ENCODE results near the gene ZNHIT1. TPM values are rescaled to one million over a fixed set of nuclear protein-coding genes. Genes with fewer than 3 reads are reported as not detected.
A peak's percentile ranks its signal among the peaks of the same experiment; 100 is the strongest.

The ZNHIT1 gene
- total RNA-seq, 1 experiment from 2014 or later: 57.2 TPM

DNA sequence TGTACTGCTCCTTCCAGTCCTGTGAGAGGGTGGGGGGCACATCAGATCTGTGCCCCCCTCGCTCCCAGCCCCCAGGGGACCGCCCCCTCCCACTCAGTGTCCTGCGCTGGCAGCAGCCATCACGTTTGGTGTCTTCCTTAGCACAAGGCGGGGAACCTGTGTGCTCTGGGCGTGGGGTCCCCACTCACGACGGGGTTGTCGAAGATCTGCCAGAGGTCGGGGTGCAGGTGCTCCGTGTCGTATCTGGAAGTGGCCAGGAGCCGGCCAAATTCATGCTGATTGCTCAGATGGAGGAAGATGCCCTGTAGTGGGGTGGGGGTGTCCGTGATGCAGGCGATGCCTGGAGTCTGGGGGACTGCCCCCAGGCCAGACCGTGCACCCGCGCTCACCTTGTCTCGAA lies 7.8 kb upstream of the ZNHIT1 start:
- Mint-ChIP-seq H3K36me3 (ENCODE audit: insufficient read depth, unreplicated experiment) (peaks cover 30% of the 10 kb centered on the region), H3K9me3 (ENCODE audit: low read depth, unreplicated experiment) (no peaks in the 10 kb centered on the region), H3K27me3 (ENCODE audit: unreplicated experiment) (no peaks in the 10 kb centered on the region), H3K4me3 (ENCODE audit: low read depth, unreplicated experiment) (no peak overlapping the region), H3K4me1 (ENCODE audit: low read depth, unreplicated experiment) (no peaks in the 10 kb centered on the region), H3K27ac (ENCODE audit: unreplicated experiment) (no peak overlapping the region)
- BruUV-seq (replicated peaks): no TSS peak
- no peak for DNase-seq
- CTCF ChIA-PET: no interaction called here
- intact Hi-C loops (cut with micrococcal nuclease; ENCODE audit: unreplicated experiment): no loop called here
- TF ChIP-seq, protein P1, sequence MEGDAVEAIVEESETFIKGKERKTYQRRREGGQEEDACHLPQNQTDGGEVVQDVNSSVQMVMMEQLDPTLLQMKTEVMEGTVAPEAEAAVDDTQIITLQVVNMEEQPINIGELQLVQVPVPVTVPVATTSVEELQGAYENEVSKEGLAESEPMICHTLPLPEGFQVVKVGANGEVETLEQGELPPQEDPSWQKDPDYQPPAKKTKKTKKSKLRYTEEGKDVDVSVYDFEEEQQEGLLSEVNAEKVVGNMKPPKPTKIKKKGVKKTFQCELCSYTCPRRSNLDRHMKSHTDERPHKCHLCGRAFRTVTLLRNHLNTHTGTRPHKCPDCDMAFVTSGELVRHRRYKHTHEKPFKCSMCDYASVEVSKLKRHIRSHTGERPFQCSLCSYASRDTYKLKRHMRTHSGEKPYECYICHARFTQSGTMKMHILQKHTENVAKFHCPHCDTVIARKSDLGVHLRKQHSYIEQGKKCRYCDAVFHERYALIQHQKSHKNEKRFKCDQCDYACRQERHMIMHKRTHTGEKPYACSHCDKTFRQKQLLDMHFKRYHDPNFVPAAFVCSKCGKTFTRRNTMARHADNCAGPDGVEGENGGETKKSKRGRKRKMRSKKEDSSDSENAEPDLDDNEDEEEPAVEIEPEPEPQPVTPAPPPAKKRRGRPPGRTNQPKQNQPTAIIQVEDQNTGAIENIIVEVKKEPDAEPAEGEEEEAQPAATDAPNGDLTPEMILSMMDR (IDR thresholded peaks at IDR 0.05; ENCODE audit: unreplicated experiment): no peak

DNA sequence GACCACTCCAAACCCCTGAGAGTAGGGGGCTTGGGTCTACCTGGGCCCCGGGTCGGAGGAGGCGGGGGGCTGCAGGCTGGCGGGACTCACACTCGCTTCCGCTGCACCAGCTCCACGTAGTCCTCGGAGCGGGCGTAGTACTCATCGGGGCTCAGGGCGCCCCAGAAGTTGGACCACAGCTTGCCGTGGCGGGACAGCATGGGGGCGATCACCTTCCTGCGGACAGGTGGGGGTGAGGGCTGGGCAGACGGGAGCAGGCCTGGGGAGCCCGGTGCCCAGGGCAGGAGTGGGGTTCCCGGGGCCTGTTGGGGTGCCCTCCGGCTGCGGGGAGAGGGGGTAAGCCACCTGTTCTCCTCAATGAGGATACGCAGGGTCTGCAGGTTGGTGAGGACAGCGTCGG lies 6.5 kb upstream of the ZNHIT1 start:
- Mint-ChIP-seq H3K4me3 (ENCODE audit: low read depth, unreplicated experiment) (no peak overlapping the region), H3K27ac (ENCODE audit: unreplicated experiment) (no peak overlapping the region), H3K36me3 (ENCODE audit: insufficient read depth, unreplicated experiment) (peaks cover 33% of the 10 kb centered on the region), H3K27me3 (ENCODE audit: unreplicated experiment) (no peaks in the 10 kb centered on the region), H3K9me3 (ENCODE audit: low read depth, unreplicated experiment) (no peaks in the 10 kb centered on the region), H3K4me1 (ENCODE audit: low read depth, unreplicated experiment) (peaks cover 8% of the 10 kb centered on the region)
- TF ChIP-seq, protein P1 (IDR thresholded peaks at IDR 0.05; ENCODE audit: unreplicated experiment): no peak
- no peak for DNase-seq
- intact Hi-C loops (cut with micrococcal nuclease; ENCODE audit: unreplicated experiment): no loop called here
- BruUV-seq (replicated peaks): no TSS peak
- CTCF ChIA-PET: no interaction called here

DNA sequence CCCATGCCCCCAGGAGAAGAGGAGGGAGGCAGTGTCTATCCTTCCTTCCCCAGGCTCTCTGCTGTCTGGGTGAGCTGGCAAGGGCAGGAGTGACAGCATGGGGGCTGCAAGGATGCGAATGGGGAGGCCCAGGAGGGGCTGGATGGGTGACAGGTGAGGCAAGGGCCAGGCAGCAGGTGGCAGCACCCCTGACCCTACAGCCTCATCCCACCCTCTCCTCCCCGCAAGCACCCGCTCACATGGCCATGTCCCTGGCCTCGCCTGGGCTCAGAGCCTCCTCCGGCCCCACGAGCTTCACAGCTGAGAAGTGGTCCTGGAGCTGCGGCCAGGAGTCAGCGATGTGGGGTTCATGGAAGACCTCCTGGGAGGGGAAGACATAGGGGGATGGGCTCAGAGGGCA lies 6.0 kb upstream of the ZNHIT1 start:
- Mint-ChIP-seq H3K4me1 (ENCODE audit: low read depth, unreplicated experiment) (peaks cover 8% of the 10 kb centered on the region), H3K4me3 (ENCODE audit: low read depth, unreplicated experiment) (no peak overlapping the region), H3K36me3 (ENCODE audit: insufficient read depth, unreplicated experiment) (peaks cover 35% of the 10 kb centered on the region), H3K27ac (ENCODE audit: unreplicated experiment) (no peak overlapping the region), H3K27me3 (ENCODE audit: unreplicated experiment) (no peaks in the 10 kb centered on the region), H3K9me3 (ENCODE audit: low read depth, unreplicated experiment) (no peaks in the 10 kb centered on the region)
- BruUV-seq (replicated peaks): no TSS peak
- intact Hi-C loops (cut with micrococcal nuclease; ENCODE audit: unreplicated experiment): no loop called here
- no peak for DNase-seq
- TF ChIP-seq, protein P1 (IDR thresholded peaks at IDR 0.05; ENCODE audit: unreplicated experiment): no peak
- CTCF ChIA-PET: no interaction called here

DNA sequence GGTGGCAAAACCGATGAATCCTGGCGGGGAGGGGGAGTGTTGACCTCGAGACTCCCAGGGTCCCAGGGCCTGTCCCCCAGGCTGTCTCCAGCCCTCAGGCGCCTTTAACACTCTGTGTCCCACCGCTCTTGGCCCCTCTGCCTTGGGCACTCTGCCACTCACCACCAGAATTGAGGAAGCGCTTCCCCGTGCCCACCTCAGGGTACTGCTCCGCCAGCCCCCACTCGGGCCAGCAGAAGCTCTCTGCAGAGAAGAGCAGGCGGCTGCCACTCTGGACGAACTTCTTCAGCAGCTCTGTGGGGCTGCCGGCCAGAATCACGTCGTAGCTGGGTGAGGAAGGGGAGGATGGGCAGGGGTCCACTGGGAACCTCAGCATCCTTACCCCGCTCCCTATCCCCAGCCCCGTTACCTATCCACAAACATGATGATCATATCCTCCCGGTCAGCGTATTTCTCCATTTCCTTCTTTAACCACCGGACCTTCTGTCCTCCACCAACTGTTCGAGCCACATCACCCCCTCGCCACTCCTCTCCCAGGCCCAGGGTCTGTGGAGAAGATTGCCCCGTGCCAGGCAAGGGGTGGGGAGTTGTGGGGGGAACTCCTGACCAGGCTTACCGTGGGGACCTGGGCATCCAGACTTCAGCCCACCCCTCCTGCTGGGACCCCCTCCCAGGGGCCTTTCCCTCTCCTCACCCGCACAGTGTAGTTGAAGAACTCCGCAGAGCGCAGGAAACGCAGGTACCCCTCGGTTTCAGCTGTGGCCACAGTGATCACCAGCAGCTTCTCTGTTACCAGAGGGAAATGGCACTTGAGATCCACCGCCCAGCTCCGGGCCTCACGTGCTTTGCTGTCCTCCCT lies 1.7 kb upstream of the ZNHIT1 start:
- Mint-ChIP-seq H3K27ac (ENCODE audit: unreplicated experiment) (peak overlapping the region; percentile 54), H3K27me3 (ENCODE audit: unreplicated experiment) (no peaks in the 10 kb centered on the region), H3K36me3 (ENCODE audit: insufficient read depth, unreplicated experiment) (peaks cover 40% of the 10 kb centered on the region), H3K4me1 (ENCODE audit: low read depth, unreplicated experiment) (peaks cover 8% of the 10 kb centered on the region), H3K9me3 (ENCODE audit: low read depth, unreplicated experiment) (no peaks in the 10 kb centered on the region), H3K4me3 (ENCODE audit: low read depth, unreplicated experiment) (peak overlapping the region; percentile 80)
- TF ChIP-seq, protein P1 (IDR thresholded peaks at IDR 0.05; ENCODE audit: unreplicated experiment): no peak
- intact Hi-C loops (cut with micrococcal nuclease; ENCODE audit: unreplicated experiment): no loop called here
- DNase-seq: no peak
- BruUV-seq (replicated peaks): no TSS peak
- CTCF ChIA-PET: interaction anchor here (1.8 to 2.3 kb wide), 3 partner anchors 28 to 72 kb away, joined by 13 to 19 read pairs (median 14); partner anchors contain the start of gene FIS1

Data from Calu3 (cell line).